ENCODE data around the gene DTX1.

DNA sequence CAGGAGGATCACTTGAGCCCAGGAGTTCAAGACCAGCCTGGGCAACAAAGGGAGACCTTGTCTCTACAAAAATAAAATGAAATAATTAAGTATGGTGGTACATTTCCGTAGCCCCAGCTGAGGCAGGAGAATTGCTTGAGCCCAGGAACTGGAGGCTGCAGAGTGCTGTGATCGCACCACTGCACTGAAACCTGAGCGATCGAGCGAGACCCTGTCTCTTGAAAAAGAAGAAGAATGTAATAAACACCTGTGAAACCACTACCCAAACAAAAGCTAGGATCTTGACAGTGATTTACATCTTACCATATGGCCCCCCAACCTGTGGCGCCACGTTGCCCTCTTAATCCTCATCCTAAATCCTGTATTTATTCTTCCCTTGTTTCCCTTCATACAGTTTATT is 5.7 kb upstream of the DTX1 start:
- TF ChIP-seq, protein P1, sequence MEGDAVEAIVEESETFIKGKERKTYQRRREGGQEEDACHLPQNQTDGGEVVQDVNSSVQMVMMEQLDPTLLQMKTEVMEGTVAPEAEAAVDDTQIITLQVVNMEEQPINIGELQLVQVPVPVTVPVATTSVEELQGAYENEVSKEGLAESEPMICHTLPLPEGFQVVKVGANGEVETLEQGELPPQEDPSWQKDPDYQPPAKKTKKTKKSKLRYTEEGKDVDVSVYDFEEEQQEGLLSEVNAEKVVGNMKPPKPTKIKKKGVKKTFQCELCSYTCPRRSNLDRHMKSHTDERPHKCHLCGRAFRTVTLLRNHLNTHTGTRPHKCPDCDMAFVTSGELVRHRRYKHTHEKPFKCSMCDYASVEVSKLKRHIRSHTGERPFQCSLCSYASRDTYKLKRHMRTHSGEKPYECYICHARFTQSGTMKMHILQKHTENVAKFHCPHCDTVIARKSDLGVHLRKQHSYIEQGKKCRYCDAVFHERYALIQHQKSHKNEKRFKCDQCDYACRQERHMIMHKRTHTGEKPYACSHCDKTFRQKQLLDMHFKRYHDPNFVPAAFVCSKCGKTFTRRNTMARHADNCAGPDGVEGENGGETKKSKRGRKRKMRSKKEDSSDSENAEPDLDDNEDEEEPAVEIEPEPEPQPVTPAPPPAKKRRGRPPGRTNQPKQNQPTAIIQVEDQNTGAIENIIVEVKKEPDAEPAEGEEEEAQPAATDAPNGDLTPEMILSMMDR (IDR thresholded peaks at IDR 0.05; ENCODE audit: low read depth, low read length) = no peak
- TF ChIP-seq POLR2A (IDR thresholded peaks at IDR 0.05; ENCODE audit: extremely low read depth, insufficient read length) = no peak
- TF ChIP-seq, protein P2, sequence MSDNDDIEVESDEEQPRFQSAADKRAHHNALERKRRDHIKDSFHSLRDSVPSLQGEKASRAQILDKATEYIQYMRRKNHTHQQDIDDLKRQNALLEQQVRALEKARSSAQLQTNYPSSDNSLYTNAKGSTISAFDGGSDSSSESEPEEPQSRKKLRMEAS (IDR thresholded peaks at IDR 0.05; ENCODE audit: low read depth, low read length) = no peak

All from NB4 (cell line).